IMR-90 (cell line): ENCODE data around the gene STAMBPL1.

Source experiments
- BHLHE40 ChIP-seq: fragments of 150-350 bp; IDR thresholded peaks from 2 replicates; pipeline ENCODE4 v1.6.1; 2016; ENCODE audit warnings: mild to moderate bottlenecking, low read depth, low read length
- CHD1 ChIP-seq: IDR thresholded peaks from 2 replicates; pipeline ENCODE4 v1.6.1; 2012; ENCODE audit warnings: low read depth, low read length, improper control_type of control experiment
- FOS ChIP-seq: fragments of 150-350 bp; IDR thresholded peaks from 2 replicates; pipeline ENCODE4 v1.6.1; 2016; ENCODE audit warnings: low read depth, low read length
- MAZ ChIP-seq: IDR thresholded peaks from 2 replicates; pipeline ENCODE4 v1.6.1; 2012; ENCODE audit warnings: low read depth, mild to moderate bottlenecking, low read length, improper control_type of control experiment, moderate library complexity, borderline replicate concordance
- MXI1 ChIP-seq: IDR thresholded peaks from 2 replicates; pipeline ENCODE4 v1.6.1; 2012; ENCODE audit warnings: low read depth, mild to moderate bottlenecking, low read length, moderate library complexity, borderline replicate concordance
- NFE2L2 ChIP-seq: fragments of 150-350 bp; IDR thresholded peaks from 2 replicates; pipeline ENCODE4 v1.6.1; 2016; ENCODE audit warnings: low read depth, mild to moderate bottlenecking, low read length
- POLR2A ChIP-seq: IDR thresholded peaks from 2 replicates; pipeline ENCODE4 v1.6.1; 2012; ENCODE audit warnings: mild to moderate bottlenecking, low read depth, low read length
- RAD21 ChIP-seq: IDR thresholded peaks from 2 replicates; pipeline ENCODE4 v1.6.1; 2012; ENCODE audit warnings: low read length, improper control_type of control experiment
- RCOR1 ChIP-seq: IDR thresholded peaks from 2 replicates; pipeline ENCODE4 v1.6.1; 2012; ENCODE audit warnings: mild to moderate bottlenecking, low read length, improper control_type of control experiment; ENCODE audit not compliant: insufficient replicate concordance
- RFX5 ChIP-seq: IDR thresholded peaks from 2 replicates; pipeline ENCODE4 v1.8.0; 2012; ENCODE audit warnings: low read depth, mild to moderate bottlenecking, low read length, moderate library complexity
- TF ChIP-seq, protein P1 (sequence below): fragments of 150-350 bp; IDR thresholded peaks from 2 replicates; pipeline ENCODE4 v1.6.1; 2017; ENCODE audit warnings: mild to moderate bottlenecking, antibody characterized with exemption, low read length, low read depth
- TF ChIP-seq, protein P2 (sequence below): conservative IDR thresholded peaks from 2 replicates; pipeline ENCODE4 v1.5.1; 2012; ENCODE audit warnings: mild to moderate bottlenecking, low read depth, low read length, improper control_type of control experiment
- TF ChIP-seq, protein P3 (sequence below): fragments of 150-350 bp; IDR thresholded peaks from 2 replicates; pipeline ENCODE4 v1.6.1; 2016; ENCODE audit warnings: low read depth, mild to moderate bottlenecking, low read length, moderate library complexity, borderline replicate concordance

DNA sequence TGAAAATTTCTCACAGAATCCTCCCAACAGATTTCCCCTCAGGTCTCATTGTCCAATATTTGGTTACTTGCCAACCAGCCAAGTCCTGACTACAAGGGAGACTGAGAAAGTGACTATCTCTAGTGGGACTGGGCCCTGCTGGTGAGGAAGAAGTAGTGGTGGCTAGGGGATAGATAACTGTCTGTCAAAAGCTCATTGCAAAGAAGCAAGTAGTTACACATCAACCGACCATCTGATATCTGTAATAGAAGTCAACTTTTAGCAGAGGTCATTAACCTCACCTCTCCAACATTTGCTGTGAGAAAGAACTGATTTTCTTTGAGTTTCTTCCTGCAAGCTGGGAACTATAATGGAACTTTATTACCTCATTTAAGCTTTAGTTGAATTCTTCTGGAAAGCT is 15.2 kb downstream of the STAMBPL1 start:
- TF ChIP-seq MXI1, result no peak
- no peak for TF ChIP-seq POLR2A
- TF ChIP-seq, protein P1, sequence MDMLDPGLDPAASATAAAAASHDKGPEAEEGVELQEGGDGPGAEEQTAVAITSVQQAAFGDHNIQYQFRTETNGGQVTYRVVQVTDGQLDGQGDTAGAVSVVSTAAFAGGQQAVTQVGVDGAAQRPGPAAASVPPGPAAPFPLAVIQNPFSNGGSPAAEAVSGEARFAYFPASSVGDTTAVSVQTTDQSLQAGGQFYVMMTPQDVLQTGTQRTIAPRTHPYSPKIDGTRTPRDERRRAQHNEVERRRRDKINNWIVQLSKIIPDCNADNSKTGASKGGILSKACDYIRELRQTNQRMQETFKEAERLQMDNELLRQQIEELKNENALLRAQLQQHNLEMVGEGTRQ, result no peak
- TF ChIP-seq, protein P2, sequence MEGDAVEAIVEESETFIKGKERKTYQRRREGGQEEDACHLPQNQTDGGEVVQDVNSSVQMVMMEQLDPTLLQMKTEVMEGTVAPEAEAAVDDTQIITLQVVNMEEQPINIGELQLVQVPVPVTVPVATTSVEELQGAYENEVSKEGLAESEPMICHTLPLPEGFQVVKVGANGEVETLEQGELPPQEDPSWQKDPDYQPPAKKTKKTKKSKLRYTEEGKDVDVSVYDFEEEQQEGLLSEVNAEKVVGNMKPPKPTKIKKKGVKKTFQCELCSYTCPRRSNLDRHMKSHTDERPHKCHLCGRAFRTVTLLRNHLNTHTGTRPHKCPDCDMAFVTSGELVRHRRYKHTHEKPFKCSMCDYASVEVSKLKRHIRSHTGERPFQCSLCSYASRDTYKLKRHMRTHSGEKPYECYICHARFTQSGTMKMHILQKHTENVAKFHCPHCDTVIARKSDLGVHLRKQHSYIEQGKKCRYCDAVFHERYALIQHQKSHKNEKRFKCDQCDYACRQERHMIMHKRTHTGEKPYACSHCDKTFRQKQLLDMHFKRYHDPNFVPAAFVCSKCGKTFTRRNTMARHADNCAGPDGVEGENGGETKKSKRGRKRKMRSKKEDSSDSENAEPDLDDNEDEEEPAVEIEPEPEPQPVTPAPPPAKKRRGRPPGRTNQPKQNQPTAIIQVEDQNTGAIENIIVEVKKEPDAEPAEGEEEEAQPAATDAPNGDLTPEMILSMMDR, result no peak
- TF ChIP-seq RCOR1, result no peak
- no peak for TF ChIP-seq FOS
- TF ChIP-seq MAZ, result no peak
- no peak for TF ChIP-seq BHLHE40
- TF ChIP-seq, protein P3, sequence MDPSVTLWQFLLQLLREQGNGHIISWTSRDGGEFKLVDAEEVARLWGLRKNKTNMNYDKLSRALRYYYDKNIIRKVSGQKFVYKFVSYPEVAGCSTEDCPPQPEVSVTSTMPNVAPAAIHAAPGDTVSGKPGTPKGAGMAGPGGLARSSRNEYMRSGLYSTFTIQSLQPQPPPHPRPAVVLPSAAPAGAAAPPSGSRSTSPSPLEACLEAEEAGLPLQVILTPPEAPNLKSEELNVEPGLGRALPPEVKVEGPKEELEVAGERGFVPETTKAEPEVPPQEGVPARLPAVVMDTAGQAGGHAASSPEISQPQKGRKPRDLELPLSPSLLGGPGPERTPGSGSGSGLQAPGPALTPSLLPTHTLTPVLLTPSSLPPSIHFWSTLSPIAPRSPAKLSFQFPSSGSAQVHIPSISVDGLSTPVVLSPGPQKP, result no peak
- TF ChIP-seq RFX5, result no peak
- TF ChIP-seq RAD21, result no peak
- no peak for TF ChIP-seq CHD1
- no peak for TF ChIP-seq NFE2L2
